Keratinocyte (primary cell): ENCODE data around the gene GTF3C5. TPM values are rescaled to one million over a fixed set of nuclear protein-coding genes. Genes with fewer than 3 reads are reported as not detected.

Experiments
- DNase-seq: peaks from one replicate; pipeline ENCODE4 v3.0.0-alpha.2; 2011; ENCODE audit warnings: low read depth, missing footprints, low spot score
- FAIRE-seq: peaks from 2 replicates; lab custom pipeline; 2011; peaks lifted over from hg19 to GRCh38; lab: Jason Lieb, UNC
- H2AFZ ChIP-seq: 2 replicates; pipeline ENCODE4 v1.6.0; 2012; ENCODE audit warnings: low read length, control low read depth, inconsistent platforms; ENCODE audit not compliant: control insufficient read depth
- H3K27ac ChIP-seq: 2 replicates; pipeline ENCODE4 v1.5.1; 2011; ENCODE audit warnings: low read length; ENCODE audit not compliant: control insufficient read depth, insufficient read depth
- H3K27me3 ChIP-seq: 3 replicates; pipeline ENCODE4 v1.6.0; 2011; ENCODE audit warnings: low read length; ENCODE audit not compliant: control insufficient read depth, insufficient read depth; ENCODE audit errors: extremely low read depth
- H3K36me3 ChIP-seq, 2 experiments: 2 replicates in 1 of 2; 3 replicates in 1 of 2; pipeline ENCODE4 v1.5.1; 2011; ENCODE audit warnings: low read length in 2 of 2, mild to moderate bottlenecking in 1 of 2; ENCODE audit not compliant: control insufficient read depth in 2 of 2, insufficient read depth in 2 of 2; ENCODE audit errors: extremely low read depth in 1 of 2
- H3K4me1 ChIP-seq: 3 replicates; pipeline ENCODE4 v1.5.1; 2011; ENCODE audit warnings: low read length; ENCODE audit not compliant: control insufficient read depth, insufficient read depth; ENCODE audit errors: extremely low read depth
- H3K4me2 ChIP-seq: 3 replicates; pipeline ENCODE4 v1.6.0; 2011; ENCODE audit warnings: low read depth, low read length; ENCODE audit not compliant: control insufficient read depth, insufficient read depth; ENCODE audit errors: extremely low read depth
- H3K4me3 ChIP-seq, 3 experiments: fragments of 200-600 bp in 1 of 3; sonication (generic) in 1 of 3; 2 replicates in 2 of 3; 3 replicates in 1 of 3; pipeline ENCODE4 v1.5.1; 2011 to 2016; ENCODE audit warnings: low read length in 3 of 3, mild to moderate bottlenecking in 3 of 3, control low read depth in 2 of 3, inconsistent platforms in 1 of 3, low read depth in 1 of 3, mixed read lengths in 1 of 3, mixed run types in 1 of 3, moderate library complexity in 1 of 3; ENCODE audit not compliant: control insufficient read depth in 2 of 3, insufficient read depth in 2 of 3; ENCODE audit errors: extremely low read depth in 1 of 3
- H3K79me2 ChIP-seq: 2 replicates; pipeline ENCODE4 v1.6.0; 2012; ENCODE audit warnings: low read length; ENCODE audit not compliant: control insufficient read depth, insufficient read depth
- H3K9ac ChIP-seq: 3 replicates; pipeline ENCODE4 v1.6.0; 2011; ENCODE audit warnings: low read length; ENCODE audit not compliant: control insufficient read depth, insufficient read depth; ENCODE audit errors: extremely low read depth
- H3K9me1 ChIP-seq: 3 replicates; pipeline ENCODE4 v1.6.0; 2011; ENCODE audit warnings: low read length; ENCODE audit not compliant: control insufficient read depth, insufficient read depth; ENCODE audit errors: extremely low read depth
- H3K9me3 ChIP-seq: 2 replicates; pipeline ENCODE4 v1.5.1; 2012; ENCODE audit warnings: low read depth, low read length; ENCODE audit not compliant: control insufficient read depth
- H4K20me1 ChIP-seq: 3 replicates; pipeline ENCODE4 v1.6.0; 2011; ENCODE audit warnings: low read length; ENCODE audit not compliant: control insufficient read depth, insufficient read depth; ENCODE audit errors: extremely low read depth
- EZH2 ChIP-seq: IDR thresholded peaks from one replicate; pipeline ENCODE4 v1.6.1; 2012; ENCODE audit warnings: inconsistent platforms, mild to moderate bottlenecking, low read length, moderate library complexity
- dilution Hi-C: fragments of 300-500 bp; cut with MboI; formaldehyde crosslinking; loops from one replicate; pipeline ENCODE4 v1.7.0; 2020; ENCODE audit warnings: low sequenced_read_pairs; ENCODE audit not compliant: extremely low pct_ligation_motif_present
- polyA plus RNA-seq, 5 experiments: library from polyadenylated mRNA; depleted of rRNA in 3 of 5; stranded (reverse) in 3 of 5; stranded (forward) in 1 of 5; unstranded in 1 of 5; fragments of >200 nt; gene quantifications; 1 replicate in 1 of 5; 2 replicates in 3 of 5; 3 replicates in 1 of 5; pipeline versions ENCODE4 v1.2.1 to v1.2.3, GENCODE V29; 2011 to 2012; ENCODE audit warnings: missing spikeins in 2 of 5, low read depth in 1 of 5, low replicate concordance in 1 of 5
- TF ChIP-seq, protein P1 (sequence below), 3 experiments: IDR thresholded peaks in 1 of 3; conservative IDR thresholded peaks in 1 of 3; optimal IDR thresholded peaks in 1 of 3; 2 replicates in 2 of 3; 3 replicates in 1 of 3; pipeline versions ENCODE3 to v1.5.1; 2011; ENCODE audit warnings: low read length in 3 of 3, mild to moderate bottlenecking in 3 of 3, moderate library complexity in 2 of 3, control low read depth in 1 of 3, inconsistent platforms in 1 of 3; ENCODE audit not compliant: insufficient read depth in 2 of 3; ENCODE audit errors: extremely low read depth in 1 of 3

GTF3C5 gene
- polyA plus RNA-seq, 1 donor (not counting 4 experiments of a cell fraction or from before 2014, with no cell fraction given) = 37.2 TPM

DNA sequence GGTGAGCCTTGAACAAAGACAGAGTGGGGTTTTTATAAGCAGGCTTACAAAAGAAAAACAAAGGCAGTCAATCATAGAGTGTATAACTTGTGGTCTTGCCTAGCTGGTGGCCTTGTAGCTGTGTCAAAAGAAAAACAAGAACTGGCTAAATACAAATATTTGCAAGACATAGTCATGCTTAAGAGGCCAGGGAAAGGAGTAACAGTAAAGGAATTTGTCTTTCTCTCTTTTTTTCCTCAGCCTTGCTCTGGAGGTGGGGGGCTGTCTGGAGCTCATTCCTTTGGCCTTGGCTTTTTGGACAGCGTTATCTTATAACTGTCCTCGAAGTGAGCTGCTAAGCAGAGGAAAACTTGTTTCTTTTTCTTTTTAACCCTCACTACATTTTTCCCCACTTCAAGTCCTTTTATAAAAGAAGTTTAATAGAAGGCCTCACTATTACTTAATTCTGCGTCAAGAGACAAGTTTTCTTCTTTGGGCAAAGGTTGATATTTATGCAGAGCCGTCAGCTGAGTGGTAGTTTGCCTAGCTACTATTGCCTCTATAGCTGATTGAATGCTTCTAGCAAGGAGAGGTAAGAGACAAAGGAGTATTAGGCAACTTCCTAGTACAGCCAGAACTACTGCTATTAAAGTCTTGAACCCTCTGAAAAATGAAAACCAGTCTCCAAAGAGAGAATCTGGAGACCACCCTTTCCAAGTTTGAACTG is 45.3 kb downstream of the GTF3C5 start:
- Histone ChIP-seq H2AFZ (no peak overlapping the region), H3K4me3 (no peak overlapping the region), H3K27ac (no peak overlapping the region), H3K4me1 (peaks cover 6% of the 10 kb centered on the region), H3K27me3 (peaks cover 21% of the 10 kb centered on the region), H4K20me1 (no peaks in the 10 kb centered on the region), H3K4me2 (no peak overlapping the region), H3K79me2 (no peaks in the 10 kb centered on the region), H3K9ac (no peak overlapping the region), H3K36me3 (no peaks in the 10 kb centered on the region), H3K9me1 (no peaks in the 10 kb centered on the region), H3K9me3 (no peaks in the 10 kb centered on the region)
- FAIRE-seq (no peak), DNase-seq (no peak)
- TF ChIP-seq EZH2 = no peak
- TF ChIP-seq, protein P1, sequence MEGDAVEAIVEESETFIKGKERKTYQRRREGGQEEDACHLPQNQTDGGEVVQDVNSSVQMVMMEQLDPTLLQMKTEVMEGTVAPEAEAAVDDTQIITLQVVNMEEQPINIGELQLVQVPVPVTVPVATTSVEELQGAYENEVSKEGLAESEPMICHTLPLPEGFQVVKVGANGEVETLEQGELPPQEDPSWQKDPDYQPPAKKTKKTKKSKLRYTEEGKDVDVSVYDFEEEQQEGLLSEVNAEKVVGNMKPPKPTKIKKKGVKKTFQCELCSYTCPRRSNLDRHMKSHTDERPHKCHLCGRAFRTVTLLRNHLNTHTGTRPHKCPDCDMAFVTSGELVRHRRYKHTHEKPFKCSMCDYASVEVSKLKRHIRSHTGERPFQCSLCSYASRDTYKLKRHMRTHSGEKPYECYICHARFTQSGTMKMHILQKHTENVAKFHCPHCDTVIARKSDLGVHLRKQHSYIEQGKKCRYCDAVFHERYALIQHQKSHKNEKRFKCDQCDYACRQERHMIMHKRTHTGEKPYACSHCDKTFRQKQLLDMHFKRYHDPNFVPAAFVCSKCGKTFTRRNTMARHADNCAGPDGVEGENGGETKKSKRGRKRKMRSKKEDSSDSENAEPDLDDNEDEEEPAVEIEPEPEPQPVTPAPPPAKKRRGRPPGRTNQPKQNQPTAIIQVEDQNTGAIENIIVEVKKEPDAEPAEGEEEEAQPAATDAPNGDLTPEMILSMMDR (optimal IDR thresholded peaks at IDR 0.05 in 1 of 3, IDR thresholded peaks at IDR 0.05 in 1 of 3, conservative IDR thresholded peaks at IDR 0.05 in 1 of 3; ENCODE audit: extremely low read depth in 1 of 3, insufficient read depth in 2 of 3, low read length in 3 of 3) = no peak
- dilution Hi-C loops = no loop called here

DNA sequence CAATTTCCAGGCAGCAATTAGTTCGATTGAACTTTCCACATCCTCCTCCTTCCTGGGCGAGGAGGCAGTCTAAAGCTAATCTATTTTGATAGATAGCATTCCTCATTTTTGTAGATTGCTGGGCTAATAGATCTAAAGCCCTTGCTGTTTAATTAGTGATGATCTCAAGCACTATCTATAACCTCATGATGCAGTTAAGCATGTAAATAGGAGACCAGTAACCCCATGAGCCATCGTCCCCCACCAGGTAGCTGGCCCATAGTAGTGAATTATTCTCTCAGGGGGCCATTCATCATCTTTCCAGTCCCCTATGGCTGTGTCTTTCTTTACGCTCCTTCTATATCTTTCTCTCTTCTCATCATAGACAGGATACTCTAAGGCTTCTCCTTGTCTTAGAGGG is 45.9 kb downstream of the GTF3C5 start:
- no peak overlapping the region for H2AFZ ChIP-seq
- H3K79me2 ChIP-seq = no peaks in the 10 kb centered on the region
- H3K27me3 ChIP-seq = peaks cover 21% of the 10 kb centered on the region
- no peaks in the 10 kb centered on the region for H4K20me1 ChIP-seq
- no peak overlapping the region for H3K9ac ChIP-seq
- no peak for TF ChIP-seq EZH2
- TF ChIP-seq, protein P1 (optimal IDR thresholded peaks at IDR 0.05 in 1 of 3, IDR thresholded peaks at IDR 0.05 in 1 of 3, conservative IDR thresholded peaks at IDR 0.05 in 1 of 3; ENCODE audit: extremely low read depth in 1 of 3, insufficient read depth in 2 of 3, low read length in 3 of 3) = no peak
- H3K4me2 ChIP-seq = no peak overlapping the region
- H3K9me3 ChIP-seq = no peaks in the 10 kb centered on the region
- dilution Hi-C loops = no loop called here
- no peak for DNase-seq
- no peak for FAIRE-seq
- no peaks in the 10 kb centered on the region for H3K36me3 ChIP-seq
- peaks cover 6% of the 10 kb centered on the region for H3K4me1 ChIP-seq
- no peak overlapping the region for H3K4me3 ChIP-seq
- H3K9me1 ChIP-seq = no peaks in the 10 kb centered on the region
- H3K27ac ChIP-seq = no peak overlapping the region
